ENCODE measurements around the gene GGTLC3.
"Not testable (repeated sequence)": the region's sequence is repeated elsewhere in the genome, so short reads cannot be mapped to it uniquely, and the experiment has no call there.

DNA sequence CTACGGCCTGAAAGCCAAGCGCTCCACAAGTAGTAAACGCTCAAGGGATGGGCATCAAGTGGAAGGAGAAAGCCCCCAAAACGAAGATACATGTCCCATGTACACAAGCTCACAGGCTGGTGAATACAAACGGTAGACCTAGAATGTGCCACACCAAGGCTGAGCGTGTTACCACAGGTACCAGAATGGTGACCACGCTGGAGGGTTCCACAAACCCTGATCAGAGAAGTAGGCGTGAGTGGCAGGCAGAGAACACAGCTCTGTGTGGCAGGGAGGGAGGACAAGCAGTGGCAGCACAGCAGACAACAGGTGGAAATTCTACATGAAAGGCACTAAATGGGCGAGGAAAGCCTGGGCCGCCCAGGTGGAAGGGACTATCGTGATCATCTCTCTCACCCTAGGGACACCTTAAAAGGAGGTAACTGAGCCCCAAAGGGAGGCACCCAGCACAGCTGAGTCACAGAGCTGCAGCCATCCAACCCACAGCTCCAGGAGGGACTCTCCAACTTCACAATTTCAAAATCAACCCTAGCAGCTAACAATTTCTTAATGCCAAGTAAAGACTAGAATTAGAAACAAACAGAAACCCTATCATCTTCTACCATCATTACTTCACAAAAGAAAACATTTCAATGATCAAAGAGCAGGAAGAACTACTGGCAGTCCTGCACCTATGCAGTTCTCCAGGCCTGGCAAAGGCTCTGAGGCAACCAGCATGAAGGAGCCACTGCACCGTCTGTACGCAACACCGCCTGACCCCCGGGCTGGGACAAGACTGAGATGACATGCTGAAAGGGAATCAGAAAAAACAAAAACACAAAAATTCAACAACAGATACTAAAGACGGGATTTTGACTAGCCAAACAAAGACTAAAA is 42.4 kb upstream of the GGTLC3 start:
- TF ChIP-seq POLR2A (IDR thresholded peaks at IDR 0.05; ENCODE audit: low read length); GATA1 (IDR thresholded peaks at IDR 0.05; ENCODE audit: low read depth, low read length): not testable (repeated sequence)
